GM12801 (cell line): Measurements from ENCODE around the gene PAOX.

ENCODE experiments used
- TF ChIP-seq, protein P1 (sequence below): IDR thresholded peaks from one replicate; pipeline ENCODE4 v1.5.1; 2011; ENCODE audit warnings: control low read depth; ENCODE audit not compliant: insufficient read length; ENCODE audit errors: extremely low read depth

The PAOX gene

GRCh38 chr10:133361773-133362441 lies 17.2 kb upstream of the PAOX start:
- TF ChIP-seq, protein P1, sequence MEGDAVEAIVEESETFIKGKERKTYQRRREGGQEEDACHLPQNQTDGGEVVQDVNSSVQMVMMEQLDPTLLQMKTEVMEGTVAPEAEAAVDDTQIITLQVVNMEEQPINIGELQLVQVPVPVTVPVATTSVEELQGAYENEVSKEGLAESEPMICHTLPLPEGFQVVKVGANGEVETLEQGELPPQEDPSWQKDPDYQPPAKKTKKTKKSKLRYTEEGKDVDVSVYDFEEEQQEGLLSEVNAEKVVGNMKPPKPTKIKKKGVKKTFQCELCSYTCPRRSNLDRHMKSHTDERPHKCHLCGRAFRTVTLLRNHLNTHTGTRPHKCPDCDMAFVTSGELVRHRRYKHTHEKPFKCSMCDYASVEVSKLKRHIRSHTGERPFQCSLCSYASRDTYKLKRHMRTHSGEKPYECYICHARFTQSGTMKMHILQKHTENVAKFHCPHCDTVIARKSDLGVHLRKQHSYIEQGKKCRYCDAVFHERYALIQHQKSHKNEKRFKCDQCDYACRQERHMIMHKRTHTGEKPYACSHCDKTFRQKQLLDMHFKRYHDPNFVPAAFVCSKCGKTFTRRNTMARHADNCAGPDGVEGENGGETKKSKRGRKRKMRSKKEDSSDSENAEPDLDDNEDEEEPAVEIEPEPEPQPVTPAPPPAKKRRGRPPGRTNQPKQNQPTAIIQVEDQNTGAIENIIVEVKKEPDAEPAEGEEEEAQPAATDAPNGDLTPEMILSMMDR: no peak

GRCh38 chr10:133362846-133363245 lies 16.2 kb upstream of the PAOX start:
- TF ChIP-seq, protein P1: no peak

DNA sequence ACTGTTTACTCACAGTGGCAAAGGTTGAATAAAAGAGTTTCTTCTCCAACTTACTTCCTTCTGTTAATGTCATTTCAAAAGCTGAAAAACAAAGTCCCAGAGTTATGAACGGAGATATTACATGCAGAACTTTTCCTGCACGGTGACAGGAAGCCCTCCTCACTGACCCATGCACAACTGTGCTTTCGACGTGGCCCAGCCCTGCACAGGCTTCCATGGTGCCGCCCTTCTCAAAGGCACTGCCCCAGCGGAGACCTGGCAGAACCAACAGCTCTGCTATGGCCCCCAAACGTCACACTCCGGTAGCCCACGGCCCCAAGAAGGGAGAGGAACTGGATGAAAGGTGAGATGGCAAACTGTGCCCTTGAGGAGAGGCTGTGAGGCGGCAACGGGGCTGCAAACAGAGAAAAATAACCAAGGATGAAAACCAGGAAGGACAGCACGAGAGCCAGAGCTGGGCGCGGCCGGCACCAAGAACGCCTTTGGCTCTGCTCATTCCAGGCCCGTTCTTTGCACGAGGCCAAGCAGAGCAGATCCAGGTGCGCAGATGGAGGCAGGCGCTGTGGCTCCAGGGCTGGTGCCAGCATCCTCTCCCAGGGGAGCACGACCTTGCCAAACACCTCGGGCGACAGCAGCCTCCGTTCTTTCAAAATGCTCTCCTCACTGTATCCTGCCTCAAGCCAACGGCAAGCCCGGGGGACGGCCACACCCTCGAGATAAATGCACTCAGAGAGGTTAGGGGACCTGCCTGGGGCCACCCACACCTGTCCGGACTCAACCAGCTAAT lies 14.2 kb upstream of the PAOX start:
- TF ChIP-seq, protein P1: no peak

DNA sequence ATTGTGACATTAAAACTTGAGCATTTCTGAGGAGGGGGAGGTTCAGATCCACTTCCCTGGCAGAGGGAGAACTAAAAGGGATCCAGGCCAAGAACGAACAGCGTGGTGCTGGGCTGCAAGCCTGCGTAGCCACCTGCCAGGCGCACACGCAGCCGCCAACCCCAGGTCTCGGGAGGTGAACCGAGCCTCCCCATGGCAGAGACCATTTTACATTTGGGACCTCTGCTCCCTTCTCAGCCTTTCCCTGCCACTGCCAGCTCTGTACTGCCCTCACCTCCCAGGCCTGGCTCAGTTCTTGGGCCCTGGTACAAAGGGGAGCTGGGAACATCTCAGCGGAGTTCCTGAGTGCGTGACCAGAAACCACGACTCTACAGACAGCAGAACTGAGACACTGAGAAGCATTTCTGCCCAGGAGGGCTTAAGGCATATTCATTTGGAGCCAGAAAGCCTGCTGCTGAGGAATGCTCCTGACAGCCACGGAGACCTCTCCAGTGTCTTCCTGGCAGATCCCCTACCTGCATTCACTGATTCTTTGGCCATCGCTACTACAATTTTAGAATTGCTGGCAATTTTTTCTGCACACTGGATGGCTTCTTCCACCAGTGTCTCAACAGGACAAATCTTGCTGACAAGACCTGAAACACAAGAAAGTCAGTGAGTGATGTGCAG lies 13.5 kb upstream of the PAOX start:
- TF ChIP-seq, protein P1: no peak

GRCh38 chr10:133366130-133366478 lies 13.0 kb upstream of the PAOX start:
- TF ChIP-seq, protein P1: no peak

DNA sequence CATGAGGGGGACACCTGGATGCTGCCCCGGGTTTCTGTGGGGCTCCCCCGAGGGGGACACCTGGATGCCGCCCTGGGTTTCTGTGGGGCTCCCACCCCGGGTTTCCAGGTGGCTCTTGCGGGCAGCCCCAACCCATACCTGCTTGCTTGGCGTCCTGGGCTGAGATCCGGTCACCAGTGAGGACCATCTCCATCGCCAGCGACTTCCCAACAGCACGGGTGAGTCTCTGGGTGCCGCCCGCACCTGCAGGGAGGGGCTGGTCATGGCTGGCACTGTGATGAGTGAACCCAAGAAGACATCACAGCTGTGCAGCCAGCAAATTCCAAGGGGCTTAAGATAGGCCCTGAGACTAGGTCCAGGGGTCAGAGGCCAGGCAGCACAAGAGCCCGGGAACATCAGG lies 12.3 kb upstream of the PAOX start:
- TF ChIP-seq, protein P1: no peak

DNA sequence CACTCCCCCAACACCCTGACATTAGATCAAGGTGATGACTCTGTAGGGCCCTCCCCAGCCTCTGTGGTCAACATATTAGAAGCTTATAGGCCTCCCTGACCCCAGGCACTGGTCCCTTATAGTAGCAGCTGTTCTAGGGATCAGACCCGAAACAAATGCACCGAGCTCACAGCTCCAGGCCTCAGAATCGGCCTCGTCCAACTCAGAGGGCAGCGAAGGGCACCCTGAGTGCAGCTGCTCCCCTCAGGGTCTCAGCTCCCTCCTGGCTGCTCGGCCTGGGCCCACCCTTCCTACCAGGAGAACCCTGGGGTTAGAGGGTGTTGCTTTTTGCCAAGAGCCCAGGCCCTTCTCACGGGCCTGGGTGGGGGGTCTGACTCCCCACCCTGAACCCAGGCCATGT lies 10.9 kb upstream of the PAOX start:
- TF ChIP-seq, protein P1: no peak
